ENCODE measurements around the gene TMEM179B. TPM values are rescaled to one million over a fixed set of nuclear protein-coding genes. Genes with fewer than 3 reads are reported as not detected.
"Not testable (repeated sequence)": the region's sequence is repeated elsewhere in the genome, so short reads cannot be mapped to it uniquely, and the experiment has no call there.

The TMEM179B gene
- total RNA-seq, 4 donors from 2014 or later, result 78.6 to 126 (median 92.4) TPM

DNA sequence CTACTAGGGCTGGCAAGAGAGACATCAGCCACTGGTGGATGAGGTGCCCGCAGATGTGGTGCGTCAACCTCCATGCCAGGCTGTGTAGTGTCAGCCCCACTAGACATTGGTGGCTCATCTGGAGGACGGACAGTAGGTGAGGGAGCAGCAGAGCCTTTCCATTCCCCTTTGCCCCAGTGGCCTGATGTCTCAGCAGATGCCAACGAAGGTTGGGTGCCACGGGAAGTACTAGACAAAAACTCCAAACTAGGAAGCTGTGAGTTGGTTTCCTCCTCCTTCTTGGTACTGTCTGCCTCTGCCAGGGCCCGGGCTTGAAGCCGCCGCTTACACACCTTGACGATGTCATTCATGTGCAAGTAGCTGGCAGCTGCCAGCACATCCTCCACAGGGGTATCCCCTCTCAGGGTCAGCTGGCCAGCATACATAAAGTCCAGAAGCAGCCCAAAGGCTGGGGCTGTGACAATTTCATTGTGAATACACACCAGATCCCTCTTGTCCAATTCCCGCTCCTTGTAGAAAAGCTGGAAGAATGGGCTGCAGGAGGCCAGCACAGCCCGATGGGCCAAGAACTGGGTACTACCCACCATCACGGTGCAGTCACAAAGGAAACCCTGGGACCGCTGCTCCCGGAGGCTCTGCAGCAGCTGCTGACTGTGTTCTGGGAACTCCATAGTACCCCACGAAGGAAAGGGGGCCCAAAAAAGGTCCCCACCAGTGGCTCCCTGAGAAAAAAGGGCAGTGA, 34.0 kb upstream of the TMEM179B start:
- H3K27ac ChIP-seq, result peak overlapping the region in 2 of 3 donors; percentile 75 to 94
- H3K4me3 ChIP-seq (replicated peaks in 1 of 3), result peak overlapping the region in 1 of 3 donors; percentile 59
- H3K27me3 ChIP-seq, result no peaks in the 10 kb centered on the region
- 89 to 91% methylated on average over 7 to 15 of the region's 15 CpGs for WGBS, 2 donors
- DNase-seq, result peak in 1 of 2 donors; percentile 12
- H3K4me1 ChIP-seq, result peaks cover 10 to 21% of the 10 kb centered on the region in 2 donors
- intact Hi-C loops (cut with DNase I), result no loop called here
- H3K36me3 ChIP-seq, result peaks cover 7 to 9% of the 10 kb centered on the region in 2 donors
- no peak for TF ChIP-seq POLR2A (IDR thresholded peaks at IDR 0.05)
- TF ChIP-seq, protein P1, sequence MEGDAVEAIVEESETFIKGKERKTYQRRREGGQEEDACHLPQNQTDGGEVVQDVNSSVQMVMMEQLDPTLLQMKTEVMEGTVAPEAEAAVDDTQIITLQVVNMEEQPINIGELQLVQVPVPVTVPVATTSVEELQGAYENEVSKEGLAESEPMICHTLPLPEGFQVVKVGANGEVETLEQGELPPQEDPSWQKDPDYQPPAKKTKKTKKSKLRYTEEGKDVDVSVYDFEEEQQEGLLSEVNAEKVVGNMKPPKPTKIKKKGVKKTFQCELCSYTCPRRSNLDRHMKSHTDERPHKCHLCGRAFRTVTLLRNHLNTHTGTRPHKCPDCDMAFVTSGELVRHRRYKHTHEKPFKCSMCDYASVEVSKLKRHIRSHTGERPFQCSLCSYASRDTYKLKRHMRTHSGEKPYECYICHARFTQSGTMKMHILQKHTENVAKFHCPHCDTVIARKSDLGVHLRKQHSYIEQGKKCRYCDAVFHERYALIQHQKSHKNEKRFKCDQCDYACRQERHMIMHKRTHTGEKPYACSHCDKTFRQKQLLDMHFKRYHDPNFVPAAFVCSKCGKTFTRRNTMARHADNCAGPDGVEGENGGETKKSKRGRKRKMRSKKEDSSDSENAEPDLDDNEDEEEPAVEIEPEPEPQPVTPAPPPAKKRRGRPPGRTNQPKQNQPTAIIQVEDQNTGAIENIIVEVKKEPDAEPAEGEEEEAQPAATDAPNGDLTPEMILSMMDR (IDR thresholded peaks at IDR 0.05), result no peak
- H3K9me3 ChIP-seq, result no peaks in the 10 kb centered on the region

DNA sequence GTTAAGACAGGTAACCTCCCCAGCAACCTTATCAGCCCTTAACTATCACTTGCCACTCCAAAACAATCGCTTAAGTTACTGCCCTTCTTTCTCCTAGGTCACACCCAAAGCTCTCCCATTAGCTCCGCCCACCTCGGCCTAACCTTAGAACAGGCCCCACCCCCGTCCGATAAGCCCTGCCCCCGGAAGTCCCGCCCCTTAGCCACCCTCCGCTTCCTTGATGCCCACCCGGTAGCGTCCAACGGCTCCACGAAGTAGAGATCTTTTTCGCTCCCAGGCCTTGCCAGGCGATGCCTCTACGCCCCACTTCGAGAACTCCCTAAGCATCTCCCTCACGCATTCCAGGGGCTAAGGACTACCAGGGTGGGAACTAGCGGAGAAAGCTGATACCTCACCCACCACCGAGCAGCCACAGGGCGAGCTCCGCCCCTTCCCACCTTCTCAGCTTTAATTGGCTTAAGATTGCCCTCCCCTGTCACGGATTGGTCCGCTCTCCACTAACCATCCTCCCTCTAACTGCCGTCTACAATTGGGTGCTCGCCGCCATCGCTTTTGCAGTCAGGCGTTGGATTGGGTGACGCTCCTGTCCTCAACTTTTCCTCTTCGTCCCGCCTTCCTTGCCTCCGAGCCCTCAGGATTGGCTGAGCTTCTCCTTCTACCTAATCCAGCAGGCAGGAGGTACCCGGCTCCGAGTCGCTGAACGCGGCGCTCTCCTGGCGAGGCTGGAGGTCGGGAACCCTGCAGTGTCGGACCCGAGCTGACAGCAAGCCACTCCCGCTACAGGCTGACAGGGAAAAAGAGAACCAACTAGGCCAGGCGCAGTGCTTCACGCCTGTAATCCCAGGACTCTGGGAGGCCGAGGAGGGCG, 33.2 kb upstream of the TMEM179B start, which contains the start of gene ZBTB3:
Gene ZBTB3 (minus strand): TSS at position 425 of the 868 bp plus-strand sequence. CDS start 496 bp downstream, outside the sequence.
- intact Hi-C loops (cut with DNase I), result no loop called here
- 1% methylated on average over 38 to 46 of the region's 47 CpGs for WGBS, 2 donors
- peak within 1 kb of the TSS; percentile 9 to 59 (median 19) for H3K4me3 ChIP-seq (replicated peaks in 1 of 3)
- no peaks in the 10 kb centered on the region for H3K9me3 ChIP-seq
- H3K27ac ChIP-seq, result peak within 1 kb of the TSS; percentile 62 to 94 (median 75)
- peaks cover 7 to 9% of the 10 kb centered on the region in 2 donors for H3K36me3 ChIP-seq
- H3K4me1 ChIP-seq, result peaks cover 10 to 21% of the 10 kb centered on the region in 2 donors
- DNase-seq, result peak; percentile 99
- TF ChIP-seq, protein P1 (IDR thresholded peaks at IDR 0.05), result peak in 1 of 6 experiments; percentile 26
- peak; percentile 33 to 89 for TF ChIP-seq POLR2A (IDR thresholded peaks at IDR 0.05)
- H3K27me3 ChIP-seq, result no peaks in the 10 kb centered on the region

DNA sequence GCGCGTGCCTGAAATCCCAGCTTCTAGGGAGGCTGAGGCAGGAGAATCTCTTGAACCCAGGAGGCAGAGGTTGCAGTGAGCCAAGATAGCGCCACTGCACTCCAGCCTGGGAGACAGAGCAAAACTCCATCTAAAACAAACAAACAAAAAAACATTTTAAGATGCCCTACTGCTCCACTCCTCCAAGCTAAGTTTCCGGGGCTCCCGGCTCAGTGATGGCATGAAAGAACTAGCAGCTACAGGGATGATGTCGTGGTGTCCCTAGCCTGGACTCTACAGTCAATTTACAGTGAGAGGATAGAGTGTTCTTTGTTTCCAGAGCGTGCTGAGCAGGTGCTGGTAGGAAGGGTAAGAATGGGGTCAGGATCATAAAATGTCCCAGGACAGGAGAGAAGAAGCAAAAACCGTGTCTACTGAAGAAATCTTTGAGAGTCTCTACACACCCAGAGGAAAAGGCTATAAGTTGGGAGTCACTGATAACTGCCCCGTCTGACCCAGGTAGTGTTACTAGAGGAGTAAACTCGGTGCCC, 32.1 kb upstream of the TMEM179B start:
- intact Hi-C loops (cut with DNase I), result no loop called here
- no peaks in the 10 kb centered on the region for H3K27me3 ChIP-seq
- WGBS, 2 donors, result 81% methylated on average over 10 of the region's 10 CpGs
- DNase-seq, result no peak
- no peak for TF ChIP-seq POLR2A (IDR thresholded peaks at IDR 0.05)
- TF ChIP-seq, protein P1 (IDR thresholded peaks at IDR 0.05), result no peak
- H3K36me3 ChIP-seq, result peaks cover 7 to 9% of the 10 kb centered on the region in 2 donors
- H3K27ac ChIP-seq, result no peak overlapping the region
- no peak overlapping the region for H3K4me3 ChIP-seq (replicated peaks in 1 of 3)
- H3K9me3 ChIP-seq, result no peaks in the 10 kb centered on the region
- H3K4me1 ChIP-seq, result peaks cover 10 to 21% of the 10 kb centered on the region in 2 donors

DNA sequence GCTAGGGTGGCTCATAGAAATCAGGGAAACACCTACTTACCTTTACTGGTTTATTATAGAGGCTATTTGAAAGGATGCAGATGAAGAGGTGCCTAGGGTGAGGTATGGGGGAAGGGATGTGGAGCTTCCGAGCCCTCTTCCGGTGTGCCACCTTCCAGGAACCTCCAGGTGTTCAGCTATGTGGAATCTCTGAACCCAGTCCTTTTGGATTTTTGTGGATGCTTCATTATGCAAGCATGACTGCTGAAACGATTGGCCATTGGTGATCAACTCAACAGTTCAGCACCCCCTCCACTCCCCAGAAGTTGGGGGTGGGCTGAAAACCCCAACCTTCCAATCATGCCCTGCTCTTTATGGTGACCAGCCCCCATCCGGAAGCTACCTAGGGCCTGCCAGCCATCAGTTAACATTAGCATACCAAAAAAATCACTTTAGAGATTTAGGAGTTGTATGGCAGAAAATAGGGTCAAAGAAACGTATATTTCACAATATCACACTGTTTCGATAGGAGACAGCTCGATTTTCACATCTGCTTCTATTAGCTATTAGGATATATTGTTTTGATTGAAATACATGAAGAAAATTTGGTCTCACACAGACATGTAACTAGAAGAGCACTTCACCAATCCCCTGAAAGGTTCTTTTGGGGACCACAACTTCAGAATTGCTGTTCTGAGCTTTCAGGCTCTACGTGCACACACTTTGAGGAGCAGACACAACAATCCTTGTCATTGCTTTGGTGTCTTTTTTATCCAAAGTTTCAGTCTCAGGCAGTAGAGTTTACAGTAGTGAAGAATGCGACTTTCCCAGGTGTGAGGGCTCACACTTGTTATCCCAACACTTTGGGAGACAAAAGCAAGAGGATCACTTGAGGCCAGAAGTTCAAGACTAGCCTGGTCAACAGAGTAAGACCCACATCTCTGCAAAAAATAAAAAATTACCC, 29.1 kb upstream of the TMEM179B start:
- Histone ChIP-seq H3K4me3 (replicated peaks in 1 of 3) (no peak overlapping the region), H3K27ac (no peak overlapping the region), H3K36me3 (no peaks in the 10 kb centered on the region), H3K27me3 (no peaks in the 10 kb centered on the region), H3K4me1 (peaks cover 13 to 19% of the 10 kb centered on the region in 2 donors), H3K9me3 (no peaks in the 10 kb centered on the region)
- TF ChIP-seq, protein P1 (IDR thresholded peaks at IDR 0.05), result no peak
- no peak for TF ChIP-seq POLR2A (IDR thresholded peaks at IDR 0.05)
- intact Hi-C loops (cut with DNase I), result no loop called here
- DNase-seq, result no peak
- 59% methylated on average over 9 of the region's 9 CpGs for WGBS, 2 donors

DNA sequence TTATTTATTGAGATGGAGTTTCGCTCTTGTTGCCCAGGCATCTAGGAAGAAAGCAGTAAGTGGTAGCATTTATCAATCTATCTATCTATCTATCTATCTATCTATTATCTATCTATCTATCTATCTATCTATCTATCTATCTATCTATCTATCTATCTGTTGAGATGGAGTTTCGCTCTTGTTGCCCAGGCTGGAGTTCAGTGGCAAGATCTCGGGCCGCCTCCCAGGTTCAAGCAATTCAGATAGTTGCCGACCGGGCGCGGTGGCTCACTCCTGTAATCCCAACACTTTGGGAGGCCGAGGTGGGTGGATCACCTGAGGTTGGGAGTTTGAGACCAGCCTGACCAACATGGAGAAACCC, 26.4 kb upstream of the TMEM179B start:
- H3K27me3 ChIP-seq; intact Hi-C loops (cut with DNase I); H3K36me3 ChIP-seq; DNase-seq; H3K9me3 ChIP-seq: not testable (repeated sequence)
- H3K4me1 ChIP-seq, result peaks cover 9 to 11% of the 10 kb centered on the region in 2 donors
- WGBS, 2 donors, result 37 to 46% methylated on average over 9 of the region's 9 CpGs
- peak overlapping the region in 2 of 3 donors; percentile 48 to 74 for H3K27ac ChIP-seq
- peak overlapping the region in 1 of 3 donors; percentile 81 for H3K4me3 ChIP-seq (replicated peaks in 1 of 3)
